Common myeloid progenitor, CD34-positive (primary cell): ENCODE data around the gene HOXD11.
A peak's percentile ranks its signal among the peaks of the same experiment; 100 is the strongest.

Experiments used
- CTCF ChIA-PET: fragments of 350-600 bp; sonication (Branson Sonifier 250); formaldehyde crosslinking; loops from one replicate; lab custom pipeline; 2021; ENCODE audit warnings: antibody characterized with exemption; lab: Charles Lee
- POLR2A ChIA-PET: fragments of 350-600 bp; sonication (Branson Sonifier 250); formaldehyde crosslinking; loops from one replicate; lab custom pipeline; 2021; ENCODE audit warnings: antibody characterized with exemption; lab: Charles Lee
- DNase-seq, 3 donors: peaks; one replicate each; pipeline versions ENCODE4 v3.0.0 to v3.0.0-alpha.2; 2013
- H3K27ac ChIP-seq, 2 experiments: 1 replicate in 1 of 2; 2 replicates in 1 of 2; pipeline ENCODE4 v1.7.0; 2013; ENCODE audit warnings: inconsistent platforms in 2 of 2, low read length in 2 of 2, mild to moderate bottlenecking in 2 of 2, low read depth in 1 of 2, moderate library complexity in 1 of 2; ENCODE audit not compliant: severe bottlenecking in 2 of 2, insufficient read depth in 1 of 2, poor library complexity in 1 of 2
- H3K27me3 ChIP-seq, 5 experiments: replicated peaks in 2 of 5; 1 replicate in 3 of 5; 2 replicates in 2 of 5; pipeline versions ENCODE4 v1.6.1 to v1.7.0; 2013; ENCODE audit warnings: low read length in 4 of 5, mild to moderate bottlenecking in 2 of 5, moderate library complexity in 2 of 5, inconsistent platforms in 1 of 5; ENCODE audit not compliant: insufficient read depth in 5 of 5, control insufficient read depth in 4 of 5
- H3K36me3 ChIP-seq, 4 experiments: 1 replicate in 2 of 4; 2 replicates in 2 of 4; pipeline versions ENCODE4 v1.6.1 to v1.7.0; 2013; ENCODE audit warnings: low read length in 3 of 4, control low read depth in 1 of 4, mild to moderate bottlenecking in 1 of 4; ENCODE audit not compliant: control insufficient read depth in 4 of 4, insufficient read depth in 4 of 4
- H3K4me1 ChIP-seq, 4 experiments: 1 replicate in 3 of 4; 2 replicates in 1 of 4; pipeline versions ENCODE4 v1.6.1 to v1.7.1; 2013; ENCODE audit warnings: low read length in 3 of 4, mild to moderate bottlenecking in 3 of 4, control low read depth in 1 of 4, inconsistent platforms in 1 of 4, moderate library complexity in 1 of 4; ENCODE audit not compliant: control insufficient read depth in 4 of 4, insufficient read depth in 4 of 4; ENCODE audit errors: control extremely low read depth in 1 of 4
- H3K4me3 ChIP-seq, 7 experiments: 1 replicate in 4 of 7; 2 replicates in 3 of 7; pipeline versions ENCODE4 v1.5.1 to v1.7.0; 2013; ENCODE audit warnings: mild to moderate bottlenecking in 7 of 7, low read length in 6 of 7, moderate library complexity in 6 of 7, inconsistent platforms in 2 of 7, low read depth in 2 of 7, control low read depth in 1 of 7; ENCODE audit not compliant: insufficient read depth in 4 of 7, control insufficient read depth in 1 of 7; ENCODE audit errors: extremely low read depth in 1 of 7
- H3K9me3 ChIP-seq, 5 experiments: 1 replicate in 4 of 5; 2 replicates in 1 of 5; pipeline versions ENCODE4 v1.6.1 to v1.7.1; 2013; ENCODE audit warnings: low read length in 4 of 5, mild to moderate bottlenecking in 2 of 5, inconsistent platforms in 1 of 5, low read depth in 1 of 5, moderate library complexity in 1 of 5; ENCODE audit not compliant: control insufficient read depth in 4 of 5, insufficient read depth in 2 of 5; ENCODE audit errors: control extremely low read depth in 1 of 5
- WGBS: methylation state at CpG from one replicate; pipeline ENCODE4 v1.1.5; 2013; ENCODE audit not compliant: insufficient coverage; 5-methylcytosine and 5-hydroxymethylcytosine counted together

Gene HOXD11

GRCh38 chr2:176109192-176109901 lies 2.3 kb downstream of the HOXD11 start:
- ChIA-PET CTCF (interaction anchor here (1.6 to 3.6 kb wide), 5 partner anchors 7 to 1039 kb away, joined by 4 to 27 read pairs (median 12); partner anchors contain the start of gene HOXD9), POLR2A (no interaction called here)
- 6% methylated on average over 20 of the region's 26 CpGs for WGBS
- no peaks in the 10 kb centered on the region for H3K36me3 ChIP-seq
- no peak overlapping the region for H3K27ac ChIP-seq
- no peak for DNase-seq
- peaks cover 0 to 10% (median 8%) of the 10 kb centered on the region in 4 experiments for H3K4me1 ChIP-seq
- H3K27me3 ChIP-seq, result peaks cover 24 to 99% (median 57%) of the 10 kb centered on the region in 5 experiments
- no peaks in the 10 kb centered on the region for H3K9me3 ChIP-seq
- H3K4me3 ChIP-seq, result no peak overlapping the region

- WGBS, result 10% methylated on average over 3 of the region's 4 CpGs
- no peaks in the 10 kb centered on the region for H3K36me3 ChIP-seq
- H3K4me1 ChIP-seq, result peaks cover 0 to 10% (median 6%) of the 10 kb centered on the region in 4 experiments
- no peak for DNase-seq
- CTCF ChIA-PET, result interaction anchor here (0.7 to 3.6 kb wide), 12 partner anchors 8 to 1038 kb away, joined by 3 to 27 read pairs (median 6); partner anchors contain the start of gene HOXD9
- H3K27ac ChIP-seq, result no peak overlapping the region
- peaks cover 25 to 99% (median 63%) of the 10 kb centered on the region in 5 experiments for H3K27me3 ChIP-seq
- peaks cover 0 to 3% (median 0%) of the 10 kb centered on the region in 5 experiments for H3K9me3 ChIP-seq
- H3K4me3 ChIP-seq, result no peak overlapping the region
- POLR2A ChIA-PET, result no interaction called here
Observed at GRCh38 chr2:176109946-176110345, 2.9 kb downstream of the HOXD11 start.

- POLR2A ChIA-PET, result interaction anchor here (0.6 to 1.2 kb wide), 2 partner anchors 9 to 911 kb away, joined by 3 to 5 read pairs; no protein-coding TSS in a partner anchor
- Histone ChIP-seq H3K4me3 (no peak overlapping the region), H3K27ac (no peak overlapping the region), H3K27me3 (peaks cover 29 to 99% (median 69%) of the 10 kb centered on the region in 5 experiments), H3K36me3 (no peaks in the 10 kb centered on the region), H3K4me1 (peaks cover 0 to 10% (median 6%) of the 10 kb centered on the region in 4 experiments), H3K9me3 (peaks cover 0 to 3% (median 0%) of the 10 kb centered on the region in 5 experiments)
- WGBS, result 21% methylated on average over 5 of the region's 7 CpGs
- CTCF ChIA-PET, result interaction anchor here (0.7 to 3.6 kb wide), 21 partner anchors 9 to 1038 kb away, joined by 3 to 27 read pairs (median 4); partner anchors contain the start of gene HOXD9
- DNase-seq, result peak in 1 of 3 donors; percentile 45
Observed at GRCh38 chr2:176110415-176111308, 3.6 kb downstream of the HOXD11 start.

- peak; percentile 62 to 66 (median 65) for DNase-seq
- CTCF ChIA-PET, result interaction anchor here (0.9 to 3.6 kb wide), 18 partner anchors 9 to 1037 kb away, joined by 3 to 27 read pairs (median 4); partner anchors contain the start of gene HOXD9
- Histone ChIP-seq H3K4me1 (peaks cover 0 to 10% (median 6%) of the 10 kb centered on the region in 4 experiments), H3K9me3 (peaks cover 0 to 3% (median 0%) of the 10 kb centered on the region in 5 experiments), H3K27me3 (peaks cover 27 to 99% (median 70%) of the 10 kb centered on the region in 5 experiments), H3K27ac (no peak overlapping the region), H3K4me3 (no peak overlapping the region), H3K36me3 (no peaks in the 10 kb centered on the region)
- 0% methylated on average over 5 of the region's 16 CpGs for WGBS
- POLR2A ChIA-PET, result interaction anchor here (1.2 kb wide), 1 partner anchor 9 kb away, joined by 3 read pairs; no protein-coding TSS in a partner anchor
Observed at GRCh38 chr2:176111309-176111663, 4.2 kb downstream of the HOXD11 start.

GRCh38 chr2:176111846-176112374 lies 4.8 kb downstream of the HOXD11 start:
- ChIA-PET POLR2A (interaction anchor here (1.2 kb wide), 1 partner anchor 8 kb away, joined by 3 read pairs; no protein-coding TSS in a partner anchor), CTCF (interaction anchor here (1.2 to 3.6 kb wide), 8 partner anchors 8 to 741 kb away, joined by 3 to 27 read pairs (median 12); partner anchors contain the start of gene HOXD9)
- Histone ChIP-seq H3K4me3 (no peak overlapping the region), H3K9me3 (peaks cover 0 to 7% (median 0%) of the 10 kb centered on the region in 5 experiments), H3K27me3 (peaks cover 29 to 99% (median 75%) of the 10 kb centered on the region in 5 experiments), H3K36me3 (no peaks in the 10 kb centered on the region), H3K27ac (no peak overlapping the region), H3K4me1 (peaks cover 0 to 8% (median 5%) of the 10 kb centered on the region in 4 experiments)
- WGBS, result 8% methylated on average over 28 of the region's 29 CpGs
- no peak for DNase-seq
